NCI-H2107 treated with DMSO at 0.1 percent for 48 hours (cell line): ENCODE measurements around the gene PBX4.

Source experiments
- DNase-seq: peaks from one replicate; lab custom pipeline; 2025; ENCODE audit not compliant: unreplicated experiment; lab: John Stamatoyannopoulos, UW

PBX4 gene

GRCh38 chr19:19592690-19593089, 25.8 kb downstream of the PBX4 start:
- DNase-seq = no peak

- no peak for DNase-seq
Observed at GRCh38 chr19:19591133-19591825, 27.2 kb downstream of the PBX4 start.

- DNase-seq = no peak
Observed at GRCh38 chr19:19588546-19588945, 29.9 kb downstream of the PBX4 start.

DNA sequence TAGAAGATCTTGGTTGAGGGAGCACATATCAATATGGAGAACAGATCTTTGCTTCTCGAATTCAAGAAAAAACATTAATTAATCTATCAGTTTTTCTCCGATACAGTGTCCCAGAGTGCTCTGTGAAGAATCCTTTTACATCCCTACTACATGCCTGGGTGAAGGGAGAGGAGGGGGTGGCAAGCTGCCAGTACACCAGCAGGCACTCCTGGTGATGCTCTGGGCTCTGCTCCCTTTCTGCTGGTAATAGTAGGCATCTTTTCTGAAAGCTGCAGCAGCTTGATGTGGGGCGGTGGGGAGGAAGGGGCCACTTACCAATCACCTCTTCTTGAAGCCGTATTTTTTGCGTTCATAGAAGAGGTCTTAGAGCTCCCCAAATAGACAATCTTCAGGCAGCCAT, 30.7 kb downstream of the PBX4 start:
- DNase-seq = no peak

DNA sequence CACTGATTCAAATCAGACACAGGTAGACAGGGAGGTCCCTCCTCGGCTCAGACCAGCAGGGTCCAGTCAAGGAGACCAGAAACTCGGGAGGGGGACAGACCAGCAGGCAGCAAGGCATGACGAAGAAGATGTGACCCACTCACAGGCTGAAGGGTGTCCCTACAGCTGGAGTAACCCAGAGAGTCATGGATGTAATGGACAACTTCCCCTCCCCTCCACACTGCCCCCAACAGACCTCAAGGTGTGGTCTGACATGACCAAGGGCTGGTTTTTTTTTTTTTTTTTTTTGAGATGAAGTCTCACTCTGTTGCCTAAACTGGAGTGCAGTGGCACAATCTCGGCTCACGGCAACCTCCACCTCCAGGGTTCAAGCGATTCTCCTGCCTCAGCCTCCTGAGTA, 34.1 kb downstream of the PBX4 start:
- no peak for DNase-seq

DNA sequence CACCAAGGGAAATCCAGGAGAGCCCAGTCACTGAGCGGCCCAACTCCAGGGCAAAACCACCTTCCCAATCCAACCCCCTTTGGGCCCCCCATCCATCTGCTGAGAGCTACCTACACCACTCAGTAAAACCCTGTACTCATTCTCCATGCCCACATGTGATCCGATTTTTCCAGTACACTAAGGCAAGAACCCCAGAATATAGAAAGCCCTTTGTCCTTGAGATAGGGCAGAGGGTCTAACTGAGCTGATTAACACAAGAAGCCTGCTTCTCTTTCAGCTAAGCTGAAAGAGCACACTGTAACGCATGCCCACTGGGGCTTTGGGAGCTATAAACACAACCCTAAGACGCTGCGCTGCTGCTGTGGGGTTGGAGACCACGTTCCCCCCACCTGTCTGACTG, 36.0 kb downstream of the PBX4 start:
- no peak for DNase-seq

DNA sequence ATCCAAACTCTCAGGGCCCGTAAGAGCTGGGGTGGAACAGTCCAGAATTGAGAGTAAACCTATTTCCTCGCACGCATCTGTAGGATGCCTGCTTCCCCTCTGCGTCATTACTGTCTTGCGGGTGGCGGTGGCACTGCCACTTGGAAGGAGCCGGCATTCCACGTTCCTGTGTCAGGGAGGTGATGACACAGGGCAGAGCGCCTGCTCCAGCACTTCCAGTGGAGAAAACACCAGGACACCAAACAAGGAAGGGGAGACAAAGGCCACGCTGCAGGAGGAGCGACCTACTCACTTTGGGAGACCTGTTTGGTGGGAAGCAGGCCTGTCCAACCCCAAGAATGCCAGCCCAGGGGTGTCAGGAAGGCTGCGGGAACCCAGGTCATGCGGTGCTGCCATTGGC, 37.1 kb downstream of the PBX4 start:
- DNase-seq = no peak

DNA sequence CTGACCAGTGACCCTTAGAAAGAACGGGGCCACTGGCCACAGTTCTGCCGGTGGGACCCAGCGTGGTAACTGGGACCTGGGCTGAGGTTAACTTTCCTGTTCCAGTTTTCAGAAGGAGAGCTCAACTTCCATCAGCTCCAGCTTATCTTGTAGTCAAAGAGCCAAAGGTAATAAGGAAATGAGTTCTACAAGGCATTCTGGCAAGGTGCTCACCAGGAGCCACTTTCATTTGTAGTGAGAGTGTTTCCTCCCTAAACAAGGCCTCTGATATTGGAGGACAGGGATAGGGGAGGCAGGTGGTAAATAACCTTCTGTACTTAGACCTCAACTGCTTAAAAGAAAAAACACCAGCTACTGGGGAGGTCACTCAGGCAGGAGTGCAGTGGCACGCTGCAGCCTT, 38.1 kb downstream of the PBX4 start:
- DNase-seq = no peak

GRCh38 chr19:19579533-19580361, 38.7 kb downstream of the PBX4 start:
- no peak for DNase-seq

GRCh38 chr19:19578252-19578651, 40.2 kb downstream of the PBX4 start:
- no peak for DNase-seq

GRCh38 chr19:19575411-19575810, 43.1 kb downstream of the PBX4 start:
- DNase-seq = no peak

GRCh38 chr19:19571071-19571786, 47.3 kb downstream of the PBX4 start:
- DNase-seq = no peak

- no peak for DNase-seq
Observed at GRCh38 chr19:19570571-19570970, 47.9 kb downstream of the PBX4 start.

GRCh38 chr19:19568802-19569756, 49.4 kb downstream of the PBX4 start:
- DNase-seq = no peak

- no peak for DNase-seq
Observed at GRCh38 chr19:19567391-19567790, 51.1 kb downstream of the PBX4 start.

GRCh38 chr19:19566306-19566705, 52.2 kb downstream of the PBX4 start:
- DNase-seq = no peak

DNA sequence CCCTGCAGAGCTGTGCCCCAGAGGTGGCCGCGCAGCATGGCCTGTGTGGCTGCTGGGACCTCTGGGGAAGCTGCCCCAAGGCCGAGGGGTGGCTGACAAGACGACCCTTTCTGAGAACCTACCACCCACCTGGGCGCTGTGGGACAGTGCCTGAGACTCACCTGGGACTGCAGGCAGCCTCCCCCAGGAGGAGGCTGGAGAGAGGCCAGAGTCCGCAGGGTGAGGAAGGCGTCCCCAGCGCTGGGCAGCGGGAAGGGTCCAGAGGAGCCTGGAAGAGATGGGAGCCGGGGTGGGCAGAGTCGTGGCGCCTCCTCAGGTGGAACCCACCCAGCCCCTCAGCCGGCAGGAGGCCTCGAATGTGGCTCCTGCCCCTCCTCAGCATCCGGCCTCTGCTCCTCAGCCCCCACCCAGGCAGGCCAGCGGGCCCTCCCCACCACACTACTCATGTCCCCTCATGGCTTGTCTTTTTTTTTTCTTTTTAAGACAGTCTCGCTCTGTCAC, 55.1 kb downstream of the PBX4 start:
- no peak for DNase-seq

GRCh38 chr19:19562665-19563347, 55.7 kb downstream of the PBX4 start:
- no peak for DNase-seq

- no peak for DNase-seq
Observed at GRCh38 chr19:19561946-19562664, 56.4 kb downstream of the PBX4 start.
